K562 (cell line): ENCODE results near the gene MSANTD1. TPM values are rescaled to one million over a fixed set of nuclear protein-coding genes. Genes with fewer than 3 reads are reported as not detected.
A peak's percentile ranks its signal among the peaks of the same experiment; 100 is the strongest.

Experiments
- CBFA2T2 ChIP-seq: fragments of 450-650 bp; conservative IDR thresholded peaks from 2 replicates; pipeline ENCODE4 v1.6.1; 2017; ENCODE audit warnings: mild to moderate bottlenecking
- CCAR2 ChIP-seq: fragments of 200-400 bp; formaldehyde crosslinking; IDR thresholded peaks from 2 replicates; pipeline ENCODE4 v1.6.1; 2017; ENCODE audit warnings: mild to moderate bottlenecking, low read depth, low read length
- CREM ChIP-seq: IDR thresholded peaks from 2 replicates; pipeline ENCODE4 v1.6.1; 2014; ENCODE audit warnings: antibody characterized with exemption, low read depth
- DACH1 ChIP-seq: fragments of 450-650 bp; IDR thresholded peaks from 2 replicates; pipeline ENCODE4 v1.6.1; 2018; ENCODE audit not compliant: partially characterized antibody
- EGR1 ChIP-seq: fragments of 450-650 bp; conservative IDR thresholded peaks from 2 replicates; pipeline ENCODE4 v1.6.1; 2017; ENCODE audit warnings: mild to moderate bottlenecking
- EP300 ChIP-seq: IDR thresholded peaks from 2 replicates; pipeline ENCODE4 v1.6.1; 2012; ENCODE audit warnings: low read length, improper control_type of control experiment
- MTF1 ChIP-seq: fragments of 250-450 bp; sonication (Bioruptor Pico); IDR thresholded peaks from 2 replicates; pipeline ENCODE4 v1.9.0; 2021; ENCODE audit warnings: moderate library complexity, mild to moderate bottlenecking, inconsistent platforms, borderline replicate concordance
- MXD1 ChIP-seq: fragments of 250-450 bp; sonication (Bioruptor Pico); IDR thresholded peaks from 2 replicates; pipeline ENCODE4 v1.8.0; 2021; ENCODE audit warnings: borderline replicate concordance, mild to moderate bottlenecking, moderate library complexity; ENCODE audit not compliant: poor library complexity, severe bottlenecking
- MYNN ChIP-seq, 2 experiments: sonication (generic); formaldehyde crosslinking in 1 of 2; IDR thresholded peaks; 2 replicates each; pipeline versions ENCODE4 v1.5.0 to v1.6.1; 2016 to 2020; ENCODE audit warnings: antibody characterized with exemption in 1 of 2, missing genetic modification reagents in 1 of 2
- NFATC3 ChIP-seq: fragments of 450-650 bp; IDR thresholded peaks from 2 replicates; pipeline ENCODE4 v1.6.1; 2017; ENCODE audit warnings: mild to moderate bottlenecking
- PCBP1 ChIP-seq: fragments of 200-400 bp; formaldehyde crosslinking; IDR thresholded peaks from 2 replicates; pipeline ENCODE4 v1.6.1; 2018; ENCODE audit warnings: mild to moderate bottlenecking, low read depth, low read length; ENCODE audit not compliant: poor library complexity, severe bottlenecking
- ZZZ3 ChIP-seq: fragments of 450-650 bp; IDR thresholded peaks from 2 replicates; pipeline ENCODE4 v1.6.1; 2016; ENCODE audit warnings: antibody characterized with exemption, mild to moderate bottlenecking, moderate library complexity
- polyA plus RNA-seq, 8 experiments: library from polyadenylated mRNA; depleted of rRNA in 4 of 8; stranded (reverse) in 5 of 8; unstranded in 3 of 8; fragments of >200 nt; fragmentation: Nextera tagmentation in 2 of 8; fragmentation: Illumina TruSeq in 1 of 8; extraction: Ambion mirVana in 2 of 8; extraction: Trizol in 1 of 8; gene quantifications; 2 replicates each; pipeline versions ENCODE4 v1.2.1 to v1.2.3, GENCODE V29; 2011 to 2014; ENCODE audit warnings: inconsistent platforms in 1 of 8, missing spikeins in 1 of 8
- total RNA-seq, 7 experiments: library from RNA; depleted of rRNA in 6 of 7; stranded (reverse); fragments of >200 nt in 6 of 7; fragmentation: Illumina TruSeq in 2 of 7; extraction: Trizol in 2 of 7; gene quantifications; 2 replicates each; pipeline versions ENCODE4 v1.2.1 to v1.2.3, GENCODE V29; 2011 to 2021; ENCODE audit warnings: low replicate concordance in 1 of 7
- TF ChIP-seq, protein P1 (sequence below), 2 experiments: IDR thresholded peaks; 2 replicates each; pipeline ENCODE4 v1.6.1; 2011; ENCODE audit warnings: borderline replicate concordance in 1 of 2, control low read depth in 1 of 2, low read depth in 1 of 2, low read length in 1 of 2, mild to moderate bottlenecking in 1 of 2, mixed read lengths in 1 of 2, moderate library complexity in 1 of 2; ENCODE audit not compliant: insufficient read depth in 1 of 2, insufficient read length in 1 of 2, poor library complexity in 1 of 2, severe bottlenecking in 1 of 2; ENCODE audit errors: extremely low read depth in 1 of 2

Gene MSANTD1
- total and polyA plus RNA-seq, 9 of the 15 experiments (the other 6 are each of a cell fraction or from before 2014, with no cell fraction given): 0.04 to 0.09 (median 0.07) TPM; not detected in 6

GRCh38 chr4:3248811-3249661 is at the start of gene MSANTD1 (continued):
- TF ChIP-seq CREM (peak; percentile 20; the same call in 1 of the 2 replicates), EGR1 (no peak), EP300 (no peak), MTF1 (CRISPR knock-in tag) (no peak), NFATC3 (no peak), DACH1 (no peak), MYNN (IDR thresholded peaks at IDR 0.05) (peak; percentile 76; the same call in 1 of the 2 replicates), MYNN (CRISPR knock-in tag; IDR thresholded peaks at IDR 0.05) (no peak), PCBP1 (peak; percentile 35), CCAR2 (no peak), MXD1 (no peak), ZZZ3 (no peak), CBFA2T2 (no peak)
- TF ChIP-seq, protein P1, sequence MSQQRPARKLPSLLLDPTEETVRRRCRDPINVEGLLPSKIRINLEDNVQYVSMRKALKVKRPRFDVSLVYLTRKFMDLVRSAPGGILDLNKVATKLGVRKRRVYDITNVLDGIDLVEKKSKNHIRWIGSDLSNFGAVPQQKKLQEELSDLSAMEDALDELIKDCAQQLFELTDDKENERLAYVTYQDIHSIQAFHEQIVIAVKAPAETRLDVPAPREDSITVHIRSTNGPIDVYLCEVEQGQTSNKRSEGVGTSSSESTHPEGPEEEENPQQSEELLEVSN (IDR thresholded peaks at IDR 0.05; ENCODE audit: borderline replicate concordance in 1 of 2, extremely low read depth in 1 of 2, insufficient read depth in 1 of 2, insufficient read length in 1 of 2, low read depth in 1 of 2, low read length in 1 of 2, poor library complexity in 1 of 2, severe bottlenecking in 1 of 2): peak in 1 of 2 experiments; percentile 57
